CD4-positive, alpha-beta T cell treated with Interferon alpha-2 for 1 hour (primary cell): ENCODE results near the gene ANKS4B.

Experiments used
- DNase-seq, 2 donors: peaks; one replicate each; pipeline ENCODE4 v3.0.0-alpha.2; 2020 to 2022

The ANKS4B gene

GRCh38 chr16:21301895-21302291, 68.4 kb downstream of the ANKS4B start:
- DNase-seq = no peak

GRCh38 chr16:21302454-21302853, 69.0 kb downstream of the ANKS4B start:
- DNase-seq = no peak

GRCh38 chr16:21302898-21303528, 69.5 kb downstream of the ANKS4B start:
- no peak for DNase-seq
